OCI-M2 (cell line): ENCODE data around the gene ARID5B.
"Not testable (repeated sequence)": the region's sequence is repeated elsewhere in the genome, so short reads cannot be mapped to it uniquely, and the experiment has no call there.

Source experiments
- DNase-seq: peaks from one replicate; lab custom pipeline; 2025; ENCODE audit not compliant: unreplicated experiment; lab: John Stamatoyannopoulos, UW

ARID5B gene

GRCh38 chr10:61900829-61901792 lies at the start of gene ARID5B:
Gene ARID5B (plus strand): TSS chr10:61901699. CDS start chr10:61901710, 11 bp downstream.
- DNase-seq: no peak

DNA sequence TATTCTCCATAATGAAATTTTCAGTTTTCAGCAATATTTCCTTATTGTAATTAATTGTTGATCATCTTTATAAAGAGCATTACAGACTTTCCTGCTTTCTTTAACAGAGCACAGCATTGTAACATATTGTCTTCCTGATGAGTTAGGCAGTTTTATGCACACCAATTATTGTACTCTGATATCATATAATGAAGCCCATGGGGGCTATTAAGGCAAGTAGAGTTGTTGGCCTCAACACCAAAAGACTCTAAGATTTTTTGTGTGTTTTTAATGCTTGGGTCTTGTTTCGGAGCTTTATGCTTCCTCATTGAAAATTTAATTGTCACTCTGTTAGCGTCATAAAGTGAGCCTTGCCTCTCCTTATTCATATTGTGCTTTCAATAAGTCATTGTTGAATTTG lies 49.2 kb upstream of the ARID5B start:
- no peak for DNase-seq

DNA sequence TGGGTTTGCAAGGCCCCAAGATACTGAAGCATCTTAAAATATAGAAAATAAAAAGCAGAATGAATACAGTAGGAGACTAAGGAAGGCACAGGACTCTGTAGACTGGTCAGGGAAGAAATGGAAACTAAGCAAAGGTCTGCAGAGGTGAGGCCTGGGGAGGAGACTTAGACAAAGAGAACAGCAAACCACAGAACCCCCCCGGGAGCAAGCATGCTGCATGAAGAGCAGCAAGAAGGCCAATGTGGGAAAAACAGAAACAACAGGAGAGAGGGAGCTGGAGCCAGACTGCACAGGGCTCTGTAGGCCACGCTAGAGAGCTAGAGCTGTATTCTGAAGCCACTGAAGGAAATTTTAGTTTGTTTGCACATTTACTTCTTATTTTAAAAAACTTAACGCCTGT lies 45.7 kb upstream of the ARID5B start:
- DNase-seq: no peak

DNA sequence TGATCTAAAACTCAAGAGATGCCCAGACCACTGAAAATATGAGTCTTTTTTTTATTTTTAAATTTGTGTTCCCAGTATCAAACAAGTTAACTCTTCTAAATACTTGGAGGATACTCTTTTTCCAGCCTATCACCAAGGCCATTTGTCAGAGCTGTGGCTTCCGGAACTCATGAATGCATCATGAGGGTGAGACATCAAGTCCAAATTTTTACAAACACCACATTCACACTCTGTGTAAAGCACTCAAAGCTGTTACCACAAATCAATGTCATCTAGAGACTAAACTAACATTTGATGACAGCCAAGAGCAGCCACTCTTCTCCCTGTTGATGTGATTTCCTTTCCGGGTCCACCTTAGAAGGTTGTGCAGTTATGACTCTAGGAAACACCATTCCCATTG lies 43.8 kb upstream of the ARID5B start:
- no peak for DNase-seq

DNA sequence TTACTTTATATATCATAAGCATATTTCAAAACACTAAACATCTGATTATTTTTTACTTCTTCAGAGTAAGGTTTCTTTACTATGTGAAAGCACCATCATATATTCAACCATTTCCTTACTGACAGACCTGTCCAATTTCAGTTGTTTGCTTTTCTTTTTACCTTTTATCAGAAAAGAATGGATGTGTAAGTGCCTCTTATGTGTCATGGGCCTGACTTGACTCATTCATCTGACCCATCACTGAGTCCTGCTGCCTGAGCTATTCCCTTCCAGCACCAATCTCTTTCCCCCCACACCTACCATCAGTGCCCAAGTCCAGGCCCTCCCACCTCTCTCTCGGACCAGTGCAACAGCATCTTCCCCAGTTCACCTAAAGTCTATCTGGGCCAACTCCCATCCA lies 41.7 kb upstream of the ARID5B start:
- no peak for DNase-seq

DNA sequence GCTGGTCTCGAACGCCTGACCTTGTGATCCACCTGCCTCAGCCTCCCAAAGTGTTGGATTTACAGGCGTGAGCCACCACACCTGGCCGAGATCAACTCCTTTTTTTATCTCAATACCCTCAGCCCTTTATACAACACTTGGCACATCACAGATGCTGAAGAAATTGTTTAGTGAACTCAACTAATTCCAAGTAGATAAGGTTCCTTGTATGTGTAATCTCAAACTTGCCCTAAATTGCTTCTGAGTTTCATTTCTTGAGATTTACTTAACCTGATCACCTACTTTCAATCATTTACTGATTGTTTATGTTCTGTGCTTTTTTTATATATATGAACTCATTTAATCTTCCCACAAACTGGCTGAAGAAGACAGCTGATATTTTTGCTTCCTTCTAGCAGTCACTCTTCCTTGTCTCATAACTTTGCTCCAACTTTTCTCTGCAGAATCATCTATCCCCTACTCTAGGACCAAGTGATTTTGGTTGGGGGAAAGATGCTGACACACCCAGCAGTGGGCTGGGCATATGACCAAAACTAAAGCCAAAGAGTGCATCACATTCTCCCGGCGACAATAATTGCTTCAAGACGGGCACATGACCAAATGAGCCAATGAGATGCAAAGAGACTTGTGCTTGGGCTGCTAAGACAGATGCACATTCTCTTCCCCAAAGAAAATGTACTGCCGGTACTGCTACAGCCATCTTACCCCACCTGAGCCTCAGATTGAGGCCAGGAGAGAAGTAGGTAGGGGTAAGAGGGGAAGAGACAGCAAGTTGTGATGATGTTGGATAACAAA lies 40.3 kb upstream of the ARID5B start:
- no peak for DNase-seq

DNA sequence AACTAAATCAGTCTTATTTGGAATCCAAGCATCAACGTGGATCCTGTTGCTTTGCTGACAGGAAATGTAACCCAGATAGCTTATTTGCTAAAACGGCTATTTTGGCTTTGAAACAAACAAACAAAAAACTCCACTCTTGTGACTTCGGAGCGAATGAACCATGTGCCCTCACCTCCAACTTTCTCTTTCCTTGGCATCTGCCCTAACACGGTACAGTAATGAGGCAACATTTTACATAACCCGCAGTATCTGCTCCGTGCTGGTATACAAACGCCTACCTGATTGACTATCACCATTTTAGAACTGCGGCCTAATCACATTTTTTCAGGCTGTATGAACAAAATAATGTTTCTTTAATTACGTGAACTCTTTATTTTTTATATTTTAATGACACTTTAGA lies 37.5 kb upstream of the ARID5B start:
- DNase-seq: no peak

DNA sequence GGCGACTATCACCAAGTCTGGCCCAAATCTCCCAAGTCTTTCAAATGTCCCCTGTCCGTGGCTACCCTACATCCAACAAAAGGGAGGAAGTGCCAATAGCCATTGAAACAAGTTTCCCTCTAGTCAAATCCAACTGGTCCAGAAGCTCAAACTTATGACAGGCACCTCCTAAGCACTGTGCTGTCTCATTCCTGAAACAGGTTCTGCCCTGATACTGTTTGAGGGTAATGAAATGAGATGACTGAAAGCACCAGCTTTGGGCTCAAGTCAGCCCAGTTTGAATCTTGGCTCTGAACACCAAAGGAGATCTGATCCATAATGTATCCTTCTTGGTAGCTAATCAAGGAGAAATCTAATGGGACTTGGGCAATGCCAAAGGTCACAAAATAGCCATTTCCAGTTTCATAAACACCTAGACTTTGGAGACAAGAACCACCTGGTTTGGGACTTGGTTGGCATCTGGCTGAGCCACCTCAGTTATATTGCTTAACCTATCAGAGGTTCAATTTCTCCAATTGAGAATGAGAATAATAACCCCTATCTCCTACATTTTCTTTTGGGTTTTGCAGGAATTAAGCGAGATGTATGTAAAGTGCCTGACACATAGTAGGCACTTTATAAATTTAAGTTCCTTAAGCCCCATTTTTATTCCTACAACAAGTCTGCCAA lies 34.7 kb upstream of the ARID5B start:
- no peak for DNase-seq

DNA sequence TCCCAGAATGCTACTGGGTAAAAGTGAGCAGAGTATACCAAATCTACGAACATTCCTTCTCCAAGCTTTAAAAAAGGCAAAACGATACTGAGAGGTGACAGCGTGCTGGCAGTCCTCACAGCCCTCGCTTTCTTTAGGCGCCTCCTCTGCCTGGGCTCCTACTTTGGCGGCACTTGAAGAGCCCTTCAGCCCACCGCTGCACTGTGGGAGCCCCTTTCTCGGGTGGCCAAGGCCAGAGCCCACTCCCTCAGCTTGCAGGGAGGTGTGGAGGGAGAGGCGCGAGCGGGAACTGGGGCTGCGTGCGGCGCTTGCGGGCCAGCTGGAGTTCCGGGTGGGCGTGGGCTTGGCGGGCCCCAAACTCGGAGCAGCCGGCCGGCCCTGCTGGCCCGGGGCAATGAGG lies 34.1 kb upstream of the ARID5B start:
- DNase-seq: not testable (repeated sequence)

- DNase-seq: not testable (repeated sequence)
Observed at GRCh38 chr10:61867817-61868216, 33.7 kb upstream of the ARID5B start.

DNA sequence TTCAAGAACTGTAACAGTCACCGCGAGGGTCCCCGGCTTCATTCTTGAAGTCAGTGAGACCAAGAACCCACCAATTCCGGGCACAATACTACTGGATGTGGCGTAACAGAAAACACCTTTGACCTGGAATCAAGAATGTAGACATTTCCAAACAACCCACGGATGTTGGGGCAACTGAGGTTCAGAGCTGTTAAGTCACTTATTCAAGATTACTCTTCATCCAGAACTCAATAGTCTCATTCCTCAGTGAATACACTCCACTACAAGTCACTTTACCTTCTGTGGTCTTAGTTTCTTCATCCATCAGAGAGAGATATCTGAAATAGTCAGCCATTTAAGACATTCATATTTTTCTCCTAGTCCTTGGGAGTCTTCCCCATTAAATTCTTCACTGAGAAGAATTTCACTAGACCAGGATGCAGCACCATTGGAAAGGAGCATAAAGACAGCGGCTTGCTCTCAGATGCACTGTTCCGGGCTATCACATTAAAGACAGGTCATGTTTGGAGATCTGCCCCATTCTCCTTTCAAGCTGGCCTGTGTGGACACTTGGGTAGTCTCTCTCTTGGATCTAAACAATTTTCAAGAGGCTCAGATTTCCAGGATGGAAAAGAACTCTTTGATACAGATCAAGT lies 32.3 kb upstream of the ARID5B start:
- DNase-seq: no peak

GRCh38 chr10:61869774-61870525 lies 31.5 kb upstream of the ARID5B start:
- DNase-seq: no peak

DNA sequence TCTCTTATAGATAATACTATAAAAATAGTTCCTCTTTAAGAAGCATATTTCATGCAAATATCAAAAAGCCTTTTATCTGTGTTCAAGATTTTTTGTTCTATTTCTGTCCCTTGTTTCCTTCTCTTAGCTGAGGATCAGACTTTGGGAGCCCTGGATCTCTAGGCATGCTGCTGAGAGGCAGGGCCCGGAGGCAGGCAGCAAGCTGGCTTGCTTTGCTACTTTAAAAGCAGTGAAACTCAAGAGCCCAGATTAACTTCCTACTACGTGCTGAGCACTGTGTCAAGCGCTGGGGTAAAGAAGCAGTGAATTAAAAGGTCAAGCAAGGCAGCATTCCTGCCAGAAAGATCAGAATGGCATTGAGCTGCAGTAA lies 31.0 kb upstream of the ARID5B start:
- no peak for DNase-seq

- no peak for DNase-seq
Observed at GRCh38 chr10:61871487-61871886, 30.0 kb upstream of the ARID5B start.

DNA sequence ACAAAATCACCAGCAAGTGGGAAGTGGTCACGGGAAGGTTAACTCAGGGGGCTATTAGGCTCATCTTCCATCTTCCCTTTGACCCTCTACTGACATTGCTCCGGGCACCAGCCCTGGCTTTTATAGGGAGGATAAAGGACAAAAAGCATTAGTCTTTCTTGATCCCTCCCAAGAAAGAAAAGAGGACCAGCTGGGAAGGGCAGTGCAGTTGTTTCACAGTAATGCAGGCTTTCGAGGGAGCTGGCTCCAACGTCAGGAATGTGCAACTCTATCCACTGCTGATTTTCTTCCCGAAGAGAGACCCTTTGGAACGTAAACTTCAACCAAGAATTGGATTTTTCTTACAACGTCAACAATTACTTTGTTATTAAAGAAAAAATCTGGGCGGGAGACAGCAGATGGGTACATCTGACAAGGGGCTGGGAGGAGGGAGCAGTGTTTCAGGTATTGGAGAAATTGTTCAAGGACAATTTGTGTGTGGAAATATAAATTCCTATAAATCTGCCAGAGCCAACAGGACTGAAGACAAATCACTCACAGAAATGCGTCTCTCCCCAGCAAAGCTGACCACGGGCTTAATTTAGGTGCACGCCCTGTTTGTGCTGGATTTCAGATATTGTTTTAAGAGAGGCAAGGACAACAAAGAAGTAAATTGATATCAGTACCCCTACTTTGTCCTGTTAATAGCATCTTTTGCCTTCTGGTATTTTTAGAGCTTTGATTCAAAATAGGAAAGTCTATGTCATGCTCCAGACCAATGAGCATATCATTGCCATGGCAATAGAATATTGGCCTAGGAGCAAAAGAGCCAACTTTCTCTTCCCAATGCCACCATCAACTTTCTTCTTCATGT lies 23.4 kb upstream of the ARID5B start:
- DNase-seq: no peak

DNA sequence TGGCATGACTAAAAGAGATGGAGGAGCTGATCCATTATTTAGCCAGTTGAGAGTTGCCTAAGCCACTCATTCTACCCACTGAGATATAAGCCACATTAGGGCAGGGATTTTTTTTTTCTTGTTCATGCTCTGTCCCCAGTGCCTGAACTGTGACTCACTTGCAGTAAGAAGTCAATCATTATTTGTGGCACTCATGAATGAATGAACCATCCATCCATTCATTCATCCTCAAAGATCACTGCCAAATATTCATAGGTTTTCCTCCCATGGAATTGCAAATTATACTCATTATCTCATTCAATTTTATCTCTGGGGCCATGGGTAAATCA lies 22.8 kb upstream of the ARID5B start:
- no peak for DNase-seq

- no peak for DNase-seq
Observed at GRCh38 chr10:61882621-61883370, 18.7 kb upstream of the ARID5B start.

GRCh38 chr10:61883371-61884025 lies 18.0 kb upstream of the ARID5B start:
- no peak for DNase-seq
